NCI-H748 (cell line): ENCODE results near the gene NOS3.
"Not testable (repeated sequence)": the region's sequence is repeated elsewhere in the genome, so short reads cannot be mapped to it uniquely, and the experiment has no call there.

Source experiments
- DNase-seq: peaks from one replicate; lab custom pipeline; 2025; ENCODE audit not compliant: unreplicated experiment; lab: John Stamatoyannopoulos, UW

NOS3 gene

GRCh38 chr7:151013733-151014497, 23.1 kb downstream of the NOS3 start:
- DNase-seq = peak; percentile 17

- no peak for DNase-seq
These were observed 24.1 kb downstream of the NOS3 start for GRCh38 chr7:151014950-151015349.

- DNase-seq = no peak
These were observed 25.1 kb downstream of the NOS3 start for GRCh38 chr7:151015967-151016366.

GRCh38 chr7:151016505-151016904, 25.7 kb downstream of the NOS3 start:
- no peak for DNase-seq

- DNase-seq = no peak
These were observed 26.1 kb downstream of the NOS3 start for GRCh38 chr7:151016942-151017341.

GRCh38 chr7:151017370-151017952, 26.6 kb downstream of the NOS3 start:
- DNase-seq = peak; percentile 29

- DNase-seq = peak; percentile 71
These were observed 27.2 kb downstream of the NOS3 start for GRCh38 chr7:151017953-151018420.

GRCh38 chr7:151018421-151019129, 27.8 kb downstream of the NOS3 start:
- DNase-seq = peak; percentile 13

GRCh38 chr7:151019130-151019447, 28.3 kb downstream of the NOS3 start:
- no peak for DNase-seq

- DNase-seq = no peak
These were observed 29.4 kb downstream of the NOS3 start for GRCh38 chr7:151020231-151020630.

- DNase-seq = no peak
These were observed 32.4 kb downstream of the NOS3 start for GRCh38 chr7:151023232-151023631.

GRCh38 chr7:151024435-151025056, 33.7 kb downstream of the NOS3 start, which contains the start of gene ATG9B:
Gene ATG9B, minus strand, starts transcription at chr7:151024494. Its CDS starts 71 bp downstream, at chr7:151024423.
- no peak for DNase-seq

GRCh38 chr7:151025924-151026671, 35.3 kb downstream of the NOS3 start:
- no peak for DNase-seq

- not testable (repeated sequence) for DNase-seq
These were observed 36.2 kb downstream of the NOS3 start for GRCh38 chr7:151026771-151027727.

GRCh38 chr7:151027728-151028130, 36.9 kb downstream of the NOS3 start:
- not testable (repeated sequence) for DNase-seq

- DNase-seq = peak; percentile 99
These were observed 37.5 kb downstream of the NOS3 start, which contains the start of gene ABCB8 for GRCh38 chr7:151028131-151028947. Gene ABCB8, plus strand, starts transcription at chr7:151028450. Its CDS starts 66 bp downstream, at chr7:151028516.

GRCh38 chr7:151028948-151029501, 38.2 kb downstream of the NOS3 start:
- DNase-seq = no peak

GRCh38 chr7:151031011-151031410, 40.2 kb downstream of the NOS3 start:
- DNase-seq = no peak
